ENCODE results near the gene KCNN3. TPM values are rescaled to one million over a fixed set of nuclear protein-coding genes. Genes with fewer than 3 reads are reported as not detected.

The KCNN3 gene
- total RNA-seq, 4 donors from 2014 or later: 3.6 to 17.0 (median 12.4) TPM

DNA sequence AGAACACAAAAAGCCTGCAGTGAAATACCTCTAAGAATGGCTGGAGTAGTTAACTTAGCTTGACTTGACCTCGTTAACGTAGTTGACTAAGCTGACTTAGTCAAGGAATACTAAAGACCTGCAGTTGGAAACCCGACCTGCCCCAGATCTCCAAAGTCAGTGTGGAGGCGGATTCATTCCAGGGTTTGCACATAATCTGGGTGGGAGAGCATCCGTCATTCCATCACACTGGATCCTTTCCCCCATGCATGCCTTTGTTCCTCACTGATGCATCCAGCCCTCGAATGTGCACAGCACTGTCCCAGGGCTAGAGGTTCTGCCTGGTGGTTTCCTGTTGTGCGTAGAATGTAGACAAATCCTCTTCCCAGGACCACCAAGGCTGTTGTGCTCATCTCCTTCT is 76.4 kb downstream of the KCNN3 start:
- no peaks in the 10 kb centered on the region for H3K36me3 ChIP-seq
- peaks cover 6 to 19% (median 15%) of the 10 kb centered on the region in 4 donors for H3K4me1 ChIP-seq
- no peak overlapping the region for H3K4me3 ChIP-seq
- TF ChIP-seq, protein P1, sequence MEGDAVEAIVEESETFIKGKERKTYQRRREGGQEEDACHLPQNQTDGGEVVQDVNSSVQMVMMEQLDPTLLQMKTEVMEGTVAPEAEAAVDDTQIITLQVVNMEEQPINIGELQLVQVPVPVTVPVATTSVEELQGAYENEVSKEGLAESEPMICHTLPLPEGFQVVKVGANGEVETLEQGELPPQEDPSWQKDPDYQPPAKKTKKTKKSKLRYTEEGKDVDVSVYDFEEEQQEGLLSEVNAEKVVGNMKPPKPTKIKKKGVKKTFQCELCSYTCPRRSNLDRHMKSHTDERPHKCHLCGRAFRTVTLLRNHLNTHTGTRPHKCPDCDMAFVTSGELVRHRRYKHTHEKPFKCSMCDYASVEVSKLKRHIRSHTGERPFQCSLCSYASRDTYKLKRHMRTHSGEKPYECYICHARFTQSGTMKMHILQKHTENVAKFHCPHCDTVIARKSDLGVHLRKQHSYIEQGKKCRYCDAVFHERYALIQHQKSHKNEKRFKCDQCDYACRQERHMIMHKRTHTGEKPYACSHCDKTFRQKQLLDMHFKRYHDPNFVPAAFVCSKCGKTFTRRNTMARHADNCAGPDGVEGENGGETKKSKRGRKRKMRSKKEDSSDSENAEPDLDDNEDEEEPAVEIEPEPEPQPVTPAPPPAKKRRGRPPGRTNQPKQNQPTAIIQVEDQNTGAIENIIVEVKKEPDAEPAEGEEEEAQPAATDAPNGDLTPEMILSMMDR (IDR thresholded peaks at IDR 0.05): no peak
- TF ChIP-seq EP300 (IDR thresholded peaks at IDR 0.05) (no peak), POLR2A (IDR thresholded peaks at IDR 0.05; ENCODE audit: low read depth) (no peak), POLR2AphosphoS5 (IDR thresholded peaks at IDR 0.05) (no peak)
- no peaks in the 10 kb centered on the region for H3K27me3 ChIP-seq
- intact Hi-C loops (cut with DNase I): no loop called here
- no peak for DNase-seq (ENCODE audit: extremely low spot score)
- H3K27ac ChIP-seq (replicated peaks in 1 of 4): no peak overlapping the region
- no peaks in the 10 kb centered on the region for H3K9me3 ChIP-seq
- 96% methylated on average over 7 of the region's 7 CpGs for WGBS

DNA sequence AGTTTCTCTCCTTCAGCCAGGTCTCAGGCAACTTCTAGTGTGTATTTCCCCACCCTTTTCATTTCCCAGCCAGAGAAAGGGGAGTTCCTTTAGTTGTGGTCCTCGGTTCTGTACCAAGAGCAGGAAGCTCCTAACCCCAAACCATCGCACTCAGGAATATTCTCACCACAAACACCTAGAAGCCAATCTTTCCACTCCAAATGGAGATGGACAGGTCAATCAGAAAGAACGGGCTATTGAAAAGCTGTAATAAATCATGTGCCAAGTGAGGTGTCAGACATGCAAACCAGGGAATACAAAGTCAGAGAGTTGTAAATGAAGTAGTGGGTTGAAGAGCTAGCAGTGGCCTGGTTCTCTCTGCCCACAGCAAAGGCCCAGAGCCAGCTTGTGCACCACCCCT is 77.2 kb downstream of the KCNN3 start:
- no peak for DNase-seq (ENCODE audit: extremely low spot score)
- Histone ChIP-seq H3K4me3 (no peak overlapping the region), H3K36me3 (no peaks in the 10 kb centered on the region), H3K9me3 (no peaks in the 10 kb centered on the region), H3K27ac (replicated peaks in 1 of 4) (no peak overlapping the region), H3K4me1 (peaks cover 6 to 19% (median 15%) of the 10 kb centered on the region in 4 donors), H3K27me3 (no peaks in the 10 kb centered on the region)
- intact Hi-C loops (cut with DNase I): no loop called here
- no peak for TF ChIP-seq POLR2AphosphoS5 (IDR thresholded peaks at IDR 0.05)
- TF ChIP-seq EP300 (IDR thresholded peaks at IDR 0.05): no peak
- TF ChIP-seq, protein P1 (IDR thresholded peaks at IDR 0.05): no peak
- TF ChIP-seq POLR2A (IDR thresholded peaks at IDR 0.05; ENCODE audit: low read depth): no peak
- 73% methylated on average over 3 of the region's 3 CpGs for WGBS

DNA sequence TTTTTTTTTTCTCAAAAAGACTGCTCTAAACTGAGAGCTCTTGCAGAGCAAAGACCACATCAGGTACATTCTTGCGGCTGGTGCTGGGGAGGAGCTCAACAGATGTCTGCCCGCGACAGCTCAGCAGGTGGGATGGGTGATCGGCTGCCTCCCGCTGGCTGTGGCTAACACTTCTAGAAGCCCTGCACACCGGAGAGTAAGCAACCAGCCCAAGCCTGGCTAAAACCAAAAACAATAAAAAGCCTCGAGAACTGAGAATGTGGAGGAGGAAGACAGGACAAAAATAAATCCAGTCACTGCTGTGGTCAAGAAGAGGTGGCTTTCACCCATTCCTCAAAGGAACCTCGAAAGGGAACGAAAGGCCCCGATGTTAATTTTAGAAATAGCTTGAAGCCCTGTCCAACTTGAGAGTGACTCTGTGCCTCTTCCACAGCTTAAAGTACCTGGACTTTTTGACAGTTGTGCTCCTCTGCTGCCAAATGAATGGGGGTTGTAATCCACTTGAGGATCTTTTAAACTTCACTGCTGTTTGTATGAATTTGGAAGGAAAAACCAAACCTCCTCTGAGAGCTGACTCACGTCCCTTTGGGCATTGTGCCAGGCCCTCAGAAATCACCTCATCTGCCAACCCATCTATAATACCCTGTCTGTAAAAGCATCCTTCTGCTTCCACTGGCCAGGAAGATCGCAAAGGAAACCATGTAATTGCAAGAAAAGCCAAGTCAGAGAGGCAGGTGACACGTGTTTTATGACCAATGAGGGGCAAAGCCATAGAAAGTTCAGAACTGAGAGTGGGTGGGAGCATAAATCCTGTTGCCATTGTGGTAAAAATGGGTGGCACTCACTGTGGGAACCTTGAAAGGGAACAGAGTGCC is 78.6 kb downstream of the KCNN3 start:
- H3K4me1 ChIP-seq: peaks cover 6 to 19% (median 15%) of the 10 kb centered on the region in 4 donors
- no peaks in the 10 kb centered on the region for H3K9me3 ChIP-seq
- intact Hi-C loops (cut with DNase I): no loop called here
- no peak overlapping the region for H3K4me3 ChIP-seq
- no peaks in the 10 kb centered on the region for H3K36me3 ChIP-seq
- peak in 1 of 2 donors; percentile 25 for TF ChIP-seq POLR2AphosphoS5 (IDR thresholded peaks at IDR 0.05)
- TF ChIP-seq, protein P1 (IDR thresholded peaks at IDR 0.05): no peak
- TF ChIP-seq EP300 (IDR thresholded peaks at IDR 0.05): no peak
- no peak for TF ChIP-seq POLR2A (IDR thresholded peaks at IDR 0.05; ENCODE audit: low read depth)
- DNase-seq (ENCODE audit: extremely low spot score): no peak
- 28% methylated on average over 12 of the region's 13 CpGs for WGBS
- H3K27ac ChIP-seq (replicated peaks in 1 of 4): peak overlapping the region in 2 of 4 donors; percentile 41 to 43
- H3K27me3 ChIP-seq: no peaks in the 10 kb centered on the region

DNA sequence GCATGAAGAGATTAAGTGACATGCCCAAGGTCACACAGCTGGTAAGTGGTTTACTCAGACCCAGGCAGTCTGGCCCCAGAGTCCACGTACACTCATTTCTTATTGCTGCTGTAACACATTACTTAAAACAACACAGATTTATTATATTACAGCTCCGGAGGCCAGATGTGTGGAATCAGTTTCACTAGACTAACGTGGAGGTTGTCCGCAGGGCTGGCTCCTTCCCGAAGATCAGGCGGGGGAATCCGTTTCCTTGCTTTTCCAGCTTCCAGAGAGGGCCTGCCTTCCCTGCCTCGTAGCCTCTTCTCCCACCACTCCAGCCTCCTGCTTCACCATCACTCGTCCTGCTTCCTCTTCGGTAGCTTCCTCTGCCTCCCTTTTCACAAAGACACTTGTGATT is 81.2 kb downstream of the KCNN3 start:
- TF ChIP-seq EP300 (IDR thresholded peaks at IDR 0.05) (no peak), POLR2AphosphoS5 (IDR thresholded peaks at IDR 0.05) (no peak)
- TF ChIP-seq, protein P1 (IDR thresholded peaks at IDR 0.05): no peak
- Histone ChIP-seq H3K36me3 (no peaks in the 10 kb centered on the region), H3K4me1 (peaks cover 6 to 32% (median 26%) of the 10 kb centered on the region in 4 donors), H3K4me3 (no peak overlapping the region), H3K27ac (replicated peaks in 1 of 4) (no peak overlapping the region), H3K27me3 (no peaks in the 10 kb centered on the region), H3K9me3 (no peaks in the 10 kb centered on the region)
- no peak for DNase-seq (ENCODE audit: extremely low spot score)
- WGBS: 78% methylated on average over 10 of the region's 10 CpGs
- intact Hi-C loops (cut with DNase I): no loop called here

Measured in esophagus muscularis mucosa (tissue), 4 donors.